ENCODE results near the gene PALM. TPM values are rescaled to one million over a fixed set of nuclear protein-coding genes. Genes with fewer than 3 reads are reported as not detected.
A peak's percentile ranks its signal among the peaks of the same experiment; 100 is the strongest.

The PALM gene
- total RNA-seq, 1 donor from 2014 or later, result 45.1 TPM

GRCh38 chr19:782878-783668 lies 74.3 kb downstream of the PALM start:
- no peak overlapping the region for H3K27ac Mint-ChIP-seq (ENCODE audit: unreplicated experiment)
- H3K36me3 Mint-ChIP-seq (ENCODE audit: low read depth), result no peaks in the 10 kb centered on the region
- H3K4me3 Mint-ChIP-seq, result no peak overlapping the region
- H3K27me3 Mint-ChIP-seq (ENCODE audit: low read depth), result peaks cover 10% of the 10 kb centered on the region
- no peak for DNase-seq (ENCODE audit: low read depth, low spot score)
- peaks cover 3% of the 10 kb centered on the region for H3K4me1 Mint-ChIP-seq
- H3K9me3 Mint-ChIP-seq, result no peaks in the 10 kb centered on the region
- no peak for TF ChIP-seq CTCF (conservative IDR thresholded peaks at IDR 0.05)

- H3K36me3 Mint-ChIP-seq (ENCODE audit: low read depth), result no peaks in the 10 kb centered on the region
- H3K27ac Mint-ChIP-seq (ENCODE audit: unreplicated experiment), result no peak overlapping the region
- peaks cover 12% of the 10 kb centered on the region for H3K4me1 Mint-ChIP-seq
- TF ChIP-seq CTCF (conservative IDR thresholded peaks at IDR 0.05), result no peak
- no peaks in the 10 kb centered on the region for H3K9me3 Mint-ChIP-seq
- no peak overlapping the region for H3K4me3 Mint-ChIP-seq
- H3K27me3 Mint-ChIP-seq (ENCODE audit: low read depth), result peaks cover 10% of the 10 kb centered on the region
- no peak for DNase-seq (ENCODE audit: low read depth, low spot score)
Measured at GRCh38 chr19:784541-784940, 75.8 kb downstream of the PALM start.

DNA sequence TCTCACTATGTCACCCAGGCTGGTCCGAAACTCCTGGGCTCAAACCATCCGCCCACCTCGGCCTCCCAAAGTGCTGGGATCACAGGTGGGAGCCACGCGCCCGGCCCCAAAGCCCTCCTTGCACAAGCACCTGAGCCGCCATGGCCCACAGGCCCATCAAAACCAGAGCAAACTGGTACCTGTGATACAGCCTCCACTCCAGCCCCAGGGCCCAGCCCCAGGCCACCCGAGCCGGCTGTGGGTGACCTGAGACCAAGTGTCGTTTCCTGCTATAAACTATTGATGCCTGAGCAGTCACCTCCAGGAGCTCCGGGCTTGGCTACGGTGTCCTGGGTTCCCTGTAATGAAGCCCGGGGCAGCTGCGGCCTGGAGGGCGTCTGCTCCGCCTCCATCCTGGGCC lies 78.8 kb downstream of the PALM start:
- no peak overlapping the region for H3K27ac Mint-ChIP-seq (ENCODE audit: unreplicated experiment)

DNA sequence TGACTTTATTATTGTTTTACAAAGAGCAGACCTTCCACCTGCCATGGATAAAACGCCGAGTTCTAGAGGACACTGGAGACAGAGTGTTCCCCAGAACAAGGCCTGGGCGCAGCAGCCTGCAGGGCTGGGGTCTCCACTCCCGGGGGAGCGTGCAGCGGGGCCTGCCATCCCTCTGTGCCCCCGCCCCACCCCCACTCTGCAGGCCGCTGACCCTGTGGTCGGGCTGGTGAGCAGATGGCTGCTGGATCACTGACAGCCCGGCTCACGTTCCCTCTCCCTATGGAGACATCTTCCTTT lies 79.9 kb downstream of the PALM start:
- no peak for DNase-seq (ENCODE audit: low read depth, low spot score)
- Mint-ChIP-seq H3K4me1 (peaks cover 13% of the 10 kb centered on the region), H3K36me3 (ENCODE audit: low read depth) (no peaks in the 10 kb centered on the region), H3K9me3 (no peaks in the 10 kb centered on the region), H3K27me3 (ENCODE audit: low read depth) (no peaks in the 10 kb centered on the region), H3K27ac (ENCODE audit: unreplicated experiment) (peak overlapping the region; percentile 82), H3K4me3 (no peak overlapping the region)
- no peak for TF ChIP-seq CTCF (conservative IDR thresholded peaks at IDR 0.05)

More for the DNA sequence above, 78.8 kb downstream of the PALM start:
- H3K36me3 Mint-ChIP-seq (ENCODE audit: low read depth), result no peaks in the 10 kb centered on the region
- H3K27me3 Mint-ChIP-seq (ENCODE audit: low read depth), result peaks cover 4% of the 10 kb centered on the region
- H3K4me1 Mint-ChIP-seq, result peaks cover 13% of the 10 kb centered on the region
- no peak for DNase-seq (ENCODE audit: low read depth, low spot score)
- H3K4me3 Mint-ChIP-seq, result no peak overlapping the region
- no peak for TF ChIP-seq CTCF (conservative IDR thresholded peaks at IDR 0.05)
- no peaks in the 10 kb centered on the region for H3K9me3 Mint-ChIP-seq

- Mint-ChIP-seq H3K36me3 (ENCODE audit: low read depth) (no peaks in the 10 kb centered on the region), H3K4me3 (peak overlapping the region; percentile 18), H3K27ac (ENCODE audit: unreplicated experiment) (peak overlapping the region; percentile 82), H3K9me3 (no peaks in the 10 kb centered on the region), H3K27me3 (ENCODE audit: low read depth) (no peaks in the 10 kb centered on the region), H3K4me1 (peaks cover 13% of the 10 kb centered on the region)
- no peak for DNase-seq (ENCODE audit: low read depth, low spot score)
- TF ChIP-seq CTCF (conservative IDR thresholded peaks at IDR 0.05), result no peak
Measured at GRCh38 chr19:788983-789700, 80.4 kb downstream of the PALM start.
